Islet of Langerhans (tissue), 1 donor: Measurements from ENCODE around the gene MCUR1.
"Not testable (repeated sequence)": the region's sequence is repeated elsewhere in the genome, so short reads cannot be mapped to it uniquely, and the experiment has no call there.

Source experiments
- FAIRE-seq: peaks from one replicate; lab custom pipeline; 2011; peaks lifted over from hg19 to GRCh38; lab: Jason Lieb, UNC

The MCUR1 gene

DNA sequence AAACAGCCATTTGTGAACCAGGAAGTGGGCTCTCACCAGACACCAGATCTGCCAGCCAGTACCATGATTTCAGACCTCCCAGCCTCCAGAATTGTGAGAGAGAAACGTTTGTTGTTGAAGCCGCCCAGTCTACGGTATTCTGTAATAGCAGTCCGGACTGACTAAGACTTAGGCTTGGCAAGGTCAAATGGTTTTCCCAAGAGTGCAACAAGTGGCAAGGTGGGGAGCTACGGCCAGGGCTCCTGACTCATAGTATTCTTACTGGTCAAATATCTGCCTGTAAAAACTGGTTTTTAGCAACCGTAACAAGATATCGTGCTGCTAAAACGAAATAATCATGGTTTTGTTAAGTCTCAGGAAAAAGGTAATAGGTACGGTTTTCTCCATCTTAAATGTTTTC, 37.8 kb downstream of the MCUR1 start:
- no peak for FAIRE-seq

DNA sequence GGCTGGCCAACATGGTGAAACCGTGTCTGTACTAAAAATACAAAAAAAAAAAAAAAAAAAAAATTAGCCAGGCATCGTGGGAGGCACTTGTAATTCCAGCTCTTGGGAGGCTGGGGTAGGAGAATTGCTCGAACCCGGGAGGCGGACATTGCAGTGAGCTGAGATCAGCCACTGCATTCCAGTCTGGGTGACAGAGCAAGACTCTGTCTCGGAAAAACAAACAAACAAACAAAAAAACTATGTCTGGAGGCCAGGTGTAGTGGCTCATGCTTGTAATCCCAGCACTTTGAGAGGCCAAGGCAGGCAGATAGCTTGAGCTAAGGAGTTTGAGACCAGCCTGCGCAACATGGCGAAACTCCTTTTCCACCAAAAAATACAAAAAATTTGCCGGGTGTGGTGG, 38.9 kb downstream of the MCUR1 start:
- not testable (repeated sequence) for FAIRE-seq

DNA sequence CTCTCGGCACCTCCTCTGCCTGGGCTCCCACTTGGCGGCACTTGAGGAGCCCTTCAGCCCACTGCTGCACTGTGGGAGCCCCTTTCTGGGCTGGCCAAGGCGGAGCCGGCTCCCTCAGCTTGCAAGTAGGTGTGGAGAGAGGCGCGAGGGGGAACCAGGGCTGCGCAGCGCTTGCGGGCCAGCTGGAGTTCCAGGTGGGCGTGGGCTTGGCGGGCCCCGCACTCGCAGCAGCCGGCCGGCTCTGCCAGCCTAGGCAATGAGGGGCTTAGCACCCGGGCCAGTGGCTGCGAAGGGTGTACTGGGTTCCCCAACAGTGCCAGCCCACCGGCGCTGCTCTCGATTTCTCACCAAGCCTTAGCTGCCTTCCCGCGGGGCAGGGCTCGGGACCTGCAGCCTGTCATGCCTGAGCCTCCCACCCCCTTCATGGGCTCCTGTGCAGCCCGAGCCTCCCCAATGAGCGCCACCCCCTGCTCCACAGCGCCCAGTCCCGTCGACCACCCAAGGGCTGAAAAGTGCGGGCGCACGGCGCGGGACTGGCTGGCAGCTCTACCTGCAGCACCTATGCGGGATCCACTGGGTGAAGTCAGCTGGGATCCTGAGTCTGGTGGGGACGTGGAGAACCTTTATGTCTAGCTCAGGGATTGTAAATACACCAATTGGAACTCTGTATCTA, 41.9 kb downstream of the MCUR1 start:
- not testable (repeated sequence) for FAIRE-seq

DNA sequence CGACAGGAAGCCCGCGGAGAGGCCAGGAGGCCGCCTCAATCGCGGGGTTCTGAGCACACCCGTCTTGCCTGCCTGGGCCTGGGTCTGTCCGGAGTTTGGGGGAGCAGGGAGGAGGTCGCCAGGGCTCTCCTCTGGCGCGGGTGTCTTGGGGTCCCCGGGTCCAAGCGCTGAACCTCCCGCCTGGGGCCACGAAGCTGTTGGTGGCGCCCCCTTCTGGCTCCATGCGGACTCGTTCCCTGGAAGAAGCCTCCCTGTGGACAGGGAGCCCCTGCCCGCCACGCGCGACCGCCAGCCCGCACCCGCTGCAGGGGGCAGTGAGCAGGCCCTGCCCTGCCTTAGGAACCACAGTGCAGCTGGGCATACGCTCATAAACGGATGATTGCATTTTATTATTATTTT, 44.7 kb downstream of the MCUR1 start:
- no peak for FAIRE-seq

DNA sequence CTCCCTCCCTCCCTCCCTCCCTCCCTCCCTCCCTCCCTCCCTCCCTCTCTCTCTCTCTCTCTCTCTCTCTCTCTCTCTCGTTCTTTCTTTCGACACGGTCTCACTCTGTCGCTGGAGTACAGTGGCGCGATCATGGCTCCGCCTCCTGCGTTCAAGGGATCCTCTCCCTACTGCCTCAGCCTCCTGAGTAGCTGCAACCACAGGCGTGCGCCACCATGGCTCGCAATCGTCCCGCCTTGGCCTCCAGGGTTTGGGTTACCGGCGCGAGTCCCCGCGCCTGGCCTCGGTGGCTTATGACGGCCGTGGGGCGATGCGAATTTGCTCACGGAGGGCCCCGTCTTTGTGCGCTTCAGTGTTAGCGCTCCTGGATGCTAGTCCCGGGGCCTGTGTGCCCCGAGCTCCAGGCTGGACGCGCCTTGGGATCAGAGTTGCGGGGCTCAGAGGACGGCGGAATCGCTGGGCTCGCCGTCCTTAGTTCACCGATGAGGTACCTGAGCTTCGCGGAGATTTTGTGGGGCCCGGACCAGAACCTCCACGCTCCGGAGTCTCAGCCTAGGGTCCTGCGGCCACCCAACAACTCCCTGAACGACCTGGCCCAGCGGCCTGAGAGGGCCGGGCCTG, 45.2 kb downstream of the MCUR1 start:
- FAIRE-seq, result no peak

DNA sequence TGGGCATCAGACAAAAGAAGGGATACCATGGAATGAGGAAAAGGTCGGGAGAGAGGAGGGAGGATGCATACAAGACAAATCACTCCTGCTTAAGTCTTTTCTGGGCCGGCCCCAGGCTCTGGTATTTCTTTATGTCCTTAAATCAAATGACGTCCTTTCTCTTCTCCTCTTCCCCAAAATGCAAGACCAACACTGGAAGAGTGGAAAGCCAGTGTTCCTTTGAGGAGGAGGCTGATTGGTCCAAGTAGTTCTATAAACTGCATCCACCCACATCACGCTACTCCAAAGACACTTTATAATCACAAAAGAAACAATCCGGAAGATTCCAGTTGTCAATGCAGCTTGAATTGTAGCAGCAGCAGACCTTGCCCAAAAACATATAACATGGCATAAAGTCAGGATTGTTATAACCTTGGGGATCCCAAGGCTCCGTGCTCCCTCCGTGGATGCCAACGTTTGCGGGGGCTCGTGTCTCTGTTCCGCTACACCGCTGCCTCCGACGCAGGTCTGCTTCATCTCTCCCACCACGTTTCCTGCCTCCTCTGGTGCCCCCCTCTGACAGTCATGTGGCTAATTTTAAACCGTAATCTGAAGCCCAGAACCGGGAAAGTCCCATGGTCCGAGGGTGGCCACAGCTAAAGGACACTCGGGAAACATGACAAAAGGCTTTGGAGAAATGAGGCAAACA, 47.1 kb downstream of the MCUR1 start:
- FAIRE-seq, result no peak

DNA sequence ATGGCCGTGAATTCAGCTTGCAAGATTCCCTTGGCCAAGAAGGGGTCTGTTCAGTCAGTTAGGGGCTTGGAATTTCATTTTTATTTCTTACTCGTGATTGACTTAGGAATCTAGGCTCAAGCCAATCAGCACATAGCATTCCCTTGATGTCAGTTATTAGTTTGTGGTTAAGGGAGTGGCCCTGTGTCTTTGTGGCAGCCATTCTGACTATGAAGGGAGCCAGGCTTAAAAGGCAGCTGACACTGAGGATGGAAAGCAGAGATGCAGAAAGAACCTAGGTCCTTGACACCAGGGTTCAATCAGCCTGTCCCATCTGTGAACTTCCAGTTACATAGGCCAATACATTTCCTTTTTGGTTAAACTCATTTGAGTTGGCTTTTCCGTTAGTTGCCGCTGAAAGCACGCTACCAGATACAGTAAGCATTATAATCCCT, 48.1 kb downstream of the MCUR1 start:
- no peak for FAIRE-seq

DNA sequence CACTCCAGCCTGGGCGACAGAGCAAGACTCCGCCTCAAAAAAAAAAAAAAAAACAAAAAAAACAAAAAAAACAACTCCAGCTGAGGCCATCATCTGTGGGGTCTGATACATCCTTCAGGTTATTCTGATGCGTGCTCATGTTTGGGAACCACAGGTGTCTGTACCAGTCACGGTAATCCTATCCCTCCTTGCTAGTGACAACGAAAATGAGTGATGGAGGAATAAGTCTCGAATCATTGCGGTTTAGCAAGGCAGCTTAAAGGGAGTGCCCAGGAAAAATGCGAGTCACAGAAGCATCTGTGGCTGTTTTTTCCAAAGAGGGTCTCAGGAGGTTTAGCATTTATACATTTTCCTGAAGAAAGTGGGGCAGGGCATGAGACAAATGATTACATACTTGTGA, 48.8 kb downstream of the MCUR1 start:
- FAIRE-seq, result no peak

DNA sequence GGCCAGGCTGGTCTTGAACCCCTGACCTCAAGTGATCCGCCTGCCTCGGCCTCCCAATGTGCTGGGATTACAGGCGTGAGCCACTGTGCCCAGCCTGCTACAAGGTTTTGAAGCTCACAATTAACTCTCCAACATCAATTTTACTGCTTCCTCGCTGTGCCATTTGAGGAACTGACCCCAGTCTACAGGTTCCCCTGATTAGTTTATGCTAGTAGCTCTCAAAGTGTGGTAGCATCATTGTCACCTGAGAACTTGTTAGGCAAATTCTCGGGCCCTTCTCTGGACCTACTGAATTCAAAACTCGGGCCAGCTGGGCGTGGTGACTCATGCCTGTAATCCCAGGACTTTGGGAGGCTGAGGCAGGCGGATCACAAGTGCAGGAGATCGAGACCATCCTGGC, 49.4 kb downstream of the MCUR1 start:
- no peak for FAIRE-seq

DNA sequence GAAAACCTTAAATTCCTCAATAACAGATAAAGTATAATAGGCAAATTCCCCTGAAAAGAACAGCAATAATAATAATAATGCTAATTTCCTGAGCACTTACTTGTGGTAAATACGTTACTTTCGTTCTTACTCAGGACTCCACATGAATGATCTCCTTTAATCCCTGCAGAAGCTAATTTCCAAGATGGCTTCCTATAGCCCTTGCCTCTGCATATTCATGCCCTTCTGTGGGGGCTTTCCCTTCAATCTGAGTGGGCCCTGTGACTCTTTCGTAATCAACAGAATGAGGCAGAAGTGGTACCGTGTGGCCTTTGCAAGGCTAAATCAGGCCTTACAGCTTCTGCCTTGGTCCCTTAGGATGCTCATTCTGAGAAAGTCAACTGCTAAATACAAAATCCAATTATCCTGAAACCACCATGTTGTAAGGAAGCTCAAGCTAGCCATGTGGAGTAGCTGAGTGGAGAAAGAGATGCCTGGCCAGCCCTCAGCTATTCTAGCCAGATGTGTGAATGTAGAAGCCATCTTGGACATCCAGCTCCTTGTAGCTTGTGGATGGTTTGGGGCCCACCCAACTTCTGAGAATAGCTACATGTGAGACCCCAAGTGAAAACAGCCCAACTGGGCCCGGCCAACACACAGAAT, 50.5 kb downstream of the MCUR1 start:
- FAIRE-seq, result no peak

DNA sequence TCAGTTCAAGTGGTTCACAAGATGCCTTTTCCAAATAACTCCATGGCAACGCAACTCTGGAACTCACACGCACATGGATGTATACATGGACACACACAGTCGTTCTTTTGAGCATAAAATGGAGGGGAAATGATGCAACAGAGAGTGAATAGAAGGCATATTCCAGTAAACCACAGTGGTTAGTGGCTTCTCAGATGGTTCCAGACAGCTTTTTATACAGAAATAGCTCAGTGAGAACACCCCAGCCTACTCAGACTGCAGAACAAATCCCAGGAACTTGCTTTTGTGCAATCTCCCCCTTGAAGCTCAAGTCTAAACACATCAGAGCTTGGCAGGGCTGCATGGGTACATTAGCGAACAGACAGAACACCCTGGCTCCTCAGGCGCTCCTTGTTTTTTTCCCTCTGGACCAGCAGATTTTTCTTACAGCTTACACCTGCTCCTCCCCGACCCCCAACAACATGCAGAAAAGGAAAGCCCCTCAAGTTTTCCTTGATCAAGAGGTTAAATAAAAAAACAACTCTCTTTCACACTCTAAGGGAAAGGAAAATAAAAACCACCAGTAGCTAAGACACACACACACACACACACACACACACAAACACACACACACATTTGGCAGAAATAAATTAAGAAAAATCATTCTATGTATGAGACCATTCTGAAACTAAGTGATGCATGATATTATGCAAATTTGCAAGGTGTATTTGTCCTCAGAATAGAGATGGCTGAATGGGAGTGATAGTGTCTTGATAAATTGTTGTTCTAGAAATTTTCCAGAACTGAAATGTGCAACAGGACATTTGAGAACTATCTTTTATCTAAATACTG, 51.5 kb downstream of the MCUR1 start:
- FAIRE-seq, result no peak

DNA sequence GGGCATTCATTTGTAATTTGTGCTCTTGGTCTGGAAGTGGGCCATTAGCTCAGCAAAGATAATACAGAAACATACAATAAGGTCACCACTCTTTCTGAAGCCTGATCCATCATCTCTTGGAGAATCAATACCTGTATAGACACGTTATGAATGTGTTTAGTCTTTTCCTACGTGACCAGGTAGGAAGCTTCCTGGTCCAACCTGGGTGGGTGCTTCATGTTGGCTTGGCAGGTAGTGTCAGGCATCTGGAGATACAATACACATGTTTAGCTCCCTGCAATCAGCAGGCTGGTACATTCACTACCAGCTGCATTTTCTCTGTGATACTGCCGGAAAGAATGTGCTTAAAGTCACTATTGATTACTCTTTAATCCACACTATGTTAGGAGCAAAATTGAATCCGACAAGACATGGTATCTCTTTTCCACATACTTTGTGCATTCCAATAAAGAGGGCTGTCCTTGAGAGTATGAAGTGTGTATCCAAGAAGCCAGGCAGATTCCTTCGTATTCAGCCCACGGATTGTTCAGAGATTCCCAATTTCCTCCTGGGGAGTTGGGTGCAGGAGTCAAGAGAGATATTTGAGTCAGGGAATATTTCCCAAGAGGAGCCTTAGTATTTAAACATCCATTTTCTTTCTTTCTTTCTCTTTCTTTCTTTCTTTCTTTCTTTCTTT, 52.9 kb downstream of the MCUR1 start:
- FAIRE-seq, result no peak

DNA sequence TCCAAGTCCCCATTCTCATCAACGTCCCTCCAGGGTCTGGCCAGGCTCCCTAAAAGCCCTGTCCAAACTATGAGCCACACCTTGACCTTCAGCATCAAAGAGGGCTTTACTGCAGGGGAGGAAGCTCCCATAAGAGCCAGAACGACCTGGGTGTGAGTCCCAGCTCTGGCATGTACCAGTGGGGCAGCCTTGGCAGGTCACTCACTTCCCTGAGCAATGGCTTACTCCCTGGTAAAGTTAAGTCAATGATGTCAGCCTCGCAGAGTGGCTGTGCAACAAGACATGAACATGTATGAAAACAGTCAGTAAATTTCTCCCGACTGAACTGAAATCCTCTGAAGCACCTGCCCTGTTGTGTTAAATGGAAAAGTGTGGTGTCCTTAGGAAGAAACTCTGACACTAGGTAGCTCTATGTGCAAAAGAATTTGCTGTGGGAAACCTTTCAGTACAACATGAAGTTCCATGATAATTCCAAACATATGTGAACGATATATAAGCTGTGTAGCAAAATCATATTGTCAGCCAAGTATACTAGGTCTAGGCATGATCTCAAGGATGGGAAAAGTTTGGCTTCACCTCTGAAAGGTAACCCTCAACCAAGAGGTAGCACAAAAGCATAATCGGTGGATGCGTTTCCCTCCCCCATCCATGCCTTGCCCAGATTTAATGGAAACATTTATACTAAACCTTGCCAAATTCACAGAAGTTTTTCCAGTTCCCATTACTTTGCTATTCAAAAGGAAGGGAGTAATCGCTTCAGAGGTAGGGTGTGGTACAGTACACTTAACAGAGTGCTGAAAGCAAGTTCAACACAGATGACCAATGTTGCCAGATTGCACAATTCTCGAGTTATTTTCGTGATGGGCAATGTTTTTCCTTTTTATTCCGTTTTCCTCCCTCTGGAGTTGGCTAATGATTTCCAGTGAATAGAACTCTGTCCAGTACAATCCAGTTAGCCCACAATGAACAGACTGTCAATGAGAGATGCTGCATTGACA, 53.8 kb downstream of the MCUR1 start:
- no peak for FAIRE-seq

DNA sequence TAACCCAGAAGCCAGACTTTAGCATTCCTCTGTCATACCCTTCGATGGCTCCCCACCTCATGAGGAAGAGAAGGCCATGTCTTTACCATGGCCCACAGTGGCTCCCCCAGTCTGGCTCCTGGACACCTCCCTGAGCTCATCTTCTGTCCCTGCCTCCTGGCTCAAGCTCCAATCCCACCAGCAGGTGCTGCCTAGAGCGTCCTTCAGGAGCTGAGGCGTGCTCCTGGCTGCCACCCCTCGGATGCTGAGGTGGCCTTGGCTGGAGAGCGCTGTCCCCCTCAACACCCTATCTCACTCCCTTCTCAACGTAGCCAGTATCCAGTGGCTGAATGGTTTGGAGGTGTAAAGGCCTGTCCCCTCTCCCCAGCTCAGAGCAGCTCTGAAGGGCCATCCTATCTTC, 55.3 kb downstream of the MCUR1 start:
- no peak for FAIRE-seq

DNA sequence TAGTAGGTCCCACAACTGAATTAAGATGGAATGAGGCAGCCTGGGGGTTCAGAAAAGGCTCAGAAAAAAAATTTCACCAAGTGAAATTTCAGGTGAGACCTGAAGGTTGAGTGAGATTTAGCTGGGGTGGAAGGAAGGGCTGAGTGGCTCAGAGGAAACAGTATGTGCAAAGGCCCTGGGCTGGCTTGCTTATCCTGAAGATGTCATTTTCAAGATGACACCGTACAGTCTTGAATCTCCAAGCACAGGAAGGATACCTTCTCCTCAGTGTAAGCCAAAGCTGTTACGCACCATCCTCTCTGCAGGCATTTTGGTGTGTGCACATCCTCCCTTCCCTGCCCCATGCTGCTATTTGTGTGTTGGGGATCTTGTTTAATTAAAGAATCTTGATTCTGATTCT, 59.7 kb downstream of the MCUR1 start:
- no peak for FAIRE-seq

DNA sequence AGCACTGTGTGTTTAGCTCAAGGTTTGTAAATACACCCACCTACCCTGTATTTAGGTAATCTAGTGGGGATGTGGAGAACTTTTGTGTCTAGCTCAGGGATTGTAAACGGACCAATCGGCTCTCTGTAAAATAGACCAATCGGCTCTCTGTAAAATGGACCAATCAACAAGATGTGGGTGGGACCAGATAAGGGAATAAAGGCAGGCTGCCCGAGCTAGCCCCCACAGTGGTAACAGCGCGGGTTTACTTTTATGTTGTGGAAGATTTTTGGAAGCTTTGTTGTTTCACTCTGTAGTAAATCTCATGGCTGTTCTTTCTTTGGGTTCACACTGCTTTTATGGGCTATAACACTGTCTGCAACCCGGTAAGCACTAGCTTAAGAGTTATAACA, 70.6 kb downstream of the MCUR1 start:
- FAIRE-seq, result no peak

DNA sequence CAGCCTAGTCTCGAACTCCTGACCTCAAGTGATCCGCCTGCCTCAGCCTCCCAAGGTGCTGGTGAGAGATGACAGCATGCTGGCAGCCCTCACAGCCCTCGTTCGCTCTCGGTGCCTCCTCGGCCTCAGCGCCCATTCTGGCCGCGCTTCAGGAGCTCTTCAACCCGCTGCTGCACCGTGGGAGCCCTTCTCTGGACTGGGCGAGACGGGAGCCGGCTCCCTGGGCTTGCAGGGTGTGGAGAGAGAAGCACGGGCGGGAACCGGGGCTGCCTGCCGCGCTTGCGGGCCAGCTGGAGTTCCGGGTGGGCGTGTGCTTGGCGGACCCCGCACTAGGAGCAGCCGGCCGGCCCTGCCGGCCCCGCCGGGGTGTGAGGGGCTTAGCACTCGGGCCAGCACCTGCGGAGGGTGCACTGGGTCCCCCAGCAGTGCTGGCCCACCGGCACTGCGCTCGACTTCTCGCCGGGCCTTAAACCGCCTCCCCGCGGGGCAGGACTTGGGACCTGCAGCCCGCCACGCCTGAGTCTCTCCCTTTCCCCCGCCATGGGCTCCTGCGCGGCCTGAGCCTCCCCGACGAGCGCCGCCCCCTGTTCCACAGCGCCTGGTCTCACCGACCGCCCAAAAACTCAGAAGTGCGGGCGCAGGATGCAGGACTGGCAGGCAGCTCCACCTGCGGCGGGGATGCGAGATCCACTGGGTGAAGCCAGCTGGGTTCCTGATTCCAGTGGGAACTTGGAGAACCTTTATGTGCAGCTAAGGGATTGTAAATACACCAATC, 71.2 kb downstream of the MCUR1 start:
- no peak for FAIRE-seq

DNA sequence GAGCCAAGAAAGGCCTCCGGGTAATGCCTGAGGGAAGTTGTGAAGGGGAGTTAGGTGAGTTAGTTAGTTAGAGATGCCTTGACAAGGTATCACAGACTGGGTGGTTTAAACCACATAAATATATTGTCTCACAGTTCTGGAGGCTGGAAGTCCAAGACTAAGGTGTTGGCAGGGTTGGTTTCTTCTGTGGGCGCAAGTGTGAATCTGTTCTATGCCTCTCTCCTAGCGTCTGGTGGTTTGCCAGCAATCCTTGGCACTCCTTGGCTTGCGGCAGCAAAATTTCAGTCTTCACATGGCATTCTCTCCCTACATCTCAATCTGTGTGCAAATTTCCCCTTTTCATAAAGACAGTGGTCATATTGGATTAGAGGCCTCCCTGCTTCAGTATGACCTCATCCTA, 73.0 kb downstream of the MCUR1 start:
- no peak for FAIRE-seq
